Measurements from ENCODE around the gene PTPRN2. TPM values are rescaled to one million over a fixed set of nuclear protein-coding genes. Genes with fewer than 3 reads are reported as not detected.

The PTPRN2 gene
- total and polyA plus RNA-seq, 2 of the 8 experiments (the other 6 are each of a cell fraction or from before 2014, with no cell fraction given), result 2.6 to 4.5 TPM

GRCh38 chr7:158002486-158003080 is 585.0 kb downstream of the PTPRN2 start (continued):
- TF ChIP-seq KDM4A (IDR thresholded peaks at IDR 0.05; ENCODE audit: low read depth, low read length, severe bottlenecking) (no peak), RXRA (IDR thresholded peaks at IDR 0.05; ENCODE audit: insufficient read depth, low read depth, low read length) (no peak)

Measured in H1 (cell line).